GM18499 (cell line): ENCODE data around the gene MCRIP1.

Experiments
- ATAC-seq: cut with Tn5 transposase; IDR thresholded peaks from one replicate; pipeline ENCODE4 v1.9.1; 2021; ENCODE audit warnings: moderate number of reproducible peaks; ENCODE audit not compliant: insufficient read depth, unreplicated experiment

MCRIP1 gene, protein sequence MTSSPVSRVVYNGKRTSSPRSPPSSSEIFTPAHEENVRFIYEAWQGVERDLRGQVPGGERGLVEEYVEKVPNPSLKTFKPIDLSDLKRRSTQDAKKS

DNA sequence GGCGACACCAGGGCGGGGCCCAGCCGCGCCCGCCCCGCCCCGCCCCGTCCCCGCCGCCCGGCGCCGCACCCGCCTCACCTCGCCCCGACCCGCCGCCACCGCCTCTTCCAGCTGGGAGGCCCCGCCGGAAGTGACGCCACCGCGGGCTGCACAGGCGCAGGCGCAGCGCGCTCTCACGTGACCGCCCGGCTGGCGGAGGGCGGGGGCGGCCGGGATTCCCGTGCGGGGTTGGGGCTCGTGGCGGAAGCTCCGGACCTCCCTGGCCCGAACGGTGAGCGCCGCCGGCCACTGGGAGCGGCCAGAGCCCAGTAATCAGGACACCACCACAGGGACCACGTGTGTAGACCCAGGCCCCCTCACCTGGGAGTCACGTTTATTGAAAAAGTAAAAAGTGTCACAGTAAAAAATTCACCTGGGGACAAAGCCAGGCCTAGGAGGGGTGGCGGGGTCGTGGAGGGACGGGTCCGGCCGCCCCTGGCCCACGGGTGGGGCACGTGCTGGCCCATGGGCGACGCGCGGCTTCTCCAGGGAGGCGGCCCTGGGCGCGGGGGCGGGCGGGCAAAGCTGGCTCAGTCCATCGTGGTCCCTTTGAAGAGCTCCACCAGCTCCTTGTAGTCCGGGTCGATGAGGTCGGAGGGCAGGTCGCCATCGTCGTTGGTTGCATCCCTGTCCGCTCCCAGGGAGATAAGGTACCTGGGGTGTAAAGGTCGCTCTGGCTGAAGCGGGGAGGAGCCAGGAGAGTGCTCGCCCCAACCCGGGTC lies at the start of gene MCRIP1:
Gene MCRIP1 (minus strand): TSS at position 132 of the 761 bp plus-strand sequence. CDS start 8,785 bp downstream, outside the sequence.
- no peak for ATAC-seq

DNA sequence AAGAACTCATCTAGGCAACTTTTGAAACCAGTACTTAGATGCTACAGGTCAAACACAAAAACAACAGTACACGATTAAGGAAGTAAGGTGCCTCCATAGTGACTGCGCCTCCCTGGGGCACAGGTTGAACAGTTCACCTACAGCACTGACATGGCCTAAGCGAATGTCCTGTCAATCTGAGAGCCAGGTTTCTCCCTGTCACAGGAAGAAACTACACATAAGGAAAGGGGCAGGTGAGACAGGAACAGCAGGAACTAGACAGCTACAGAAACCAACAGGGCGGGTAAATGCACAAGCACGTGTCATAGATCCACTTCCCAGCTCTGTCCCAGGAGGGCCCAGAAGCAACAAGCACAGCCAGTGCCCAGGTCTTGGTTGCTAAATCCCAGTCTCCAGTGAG lies 46.0 kb upstream of the MCRIP1 start:
- ATAC-seq: no peak

DNA sequence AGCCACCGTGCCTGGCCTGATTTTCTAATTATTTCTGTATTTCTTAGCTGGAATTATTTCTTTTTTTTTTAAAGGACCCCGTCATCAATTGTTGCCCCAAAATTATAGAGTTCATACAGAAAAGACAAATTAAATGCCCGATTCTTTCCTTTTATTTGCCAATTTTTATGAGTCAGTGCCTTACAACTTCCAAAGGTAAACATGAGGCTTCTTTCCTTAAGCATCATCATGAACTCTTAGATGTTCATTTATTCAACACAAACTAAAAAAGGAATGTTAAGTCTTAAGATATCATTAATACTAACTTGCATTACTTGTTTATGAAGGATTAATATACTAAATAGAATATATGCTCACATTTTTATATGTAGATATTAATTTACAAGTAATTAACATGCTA lies 45.2 kb upstream of the MCRIP1 start:
- no peak for ATAC-seq

DNA sequence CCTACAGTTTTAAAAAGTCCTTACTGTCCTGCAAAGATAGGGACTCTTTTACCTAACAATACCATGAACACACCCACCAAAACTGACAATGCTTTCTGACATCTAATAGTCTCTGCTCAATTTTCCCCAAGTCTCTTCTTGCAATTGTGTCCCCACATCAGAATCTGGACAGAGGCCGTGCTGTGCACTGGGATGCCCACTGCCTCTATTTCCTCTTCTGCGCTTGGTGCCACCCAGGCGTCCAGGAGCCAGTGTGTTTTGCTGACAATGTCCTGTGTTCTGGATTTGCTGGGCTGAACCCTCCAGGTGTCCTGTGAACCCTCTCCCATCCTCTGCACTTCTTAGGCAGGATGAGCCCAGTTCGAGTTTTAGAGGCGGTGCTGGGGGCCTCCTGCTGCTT lies 44.5 kb upstream of the MCRIP1 start:
- no peak for ATAC-seq

DNA sequence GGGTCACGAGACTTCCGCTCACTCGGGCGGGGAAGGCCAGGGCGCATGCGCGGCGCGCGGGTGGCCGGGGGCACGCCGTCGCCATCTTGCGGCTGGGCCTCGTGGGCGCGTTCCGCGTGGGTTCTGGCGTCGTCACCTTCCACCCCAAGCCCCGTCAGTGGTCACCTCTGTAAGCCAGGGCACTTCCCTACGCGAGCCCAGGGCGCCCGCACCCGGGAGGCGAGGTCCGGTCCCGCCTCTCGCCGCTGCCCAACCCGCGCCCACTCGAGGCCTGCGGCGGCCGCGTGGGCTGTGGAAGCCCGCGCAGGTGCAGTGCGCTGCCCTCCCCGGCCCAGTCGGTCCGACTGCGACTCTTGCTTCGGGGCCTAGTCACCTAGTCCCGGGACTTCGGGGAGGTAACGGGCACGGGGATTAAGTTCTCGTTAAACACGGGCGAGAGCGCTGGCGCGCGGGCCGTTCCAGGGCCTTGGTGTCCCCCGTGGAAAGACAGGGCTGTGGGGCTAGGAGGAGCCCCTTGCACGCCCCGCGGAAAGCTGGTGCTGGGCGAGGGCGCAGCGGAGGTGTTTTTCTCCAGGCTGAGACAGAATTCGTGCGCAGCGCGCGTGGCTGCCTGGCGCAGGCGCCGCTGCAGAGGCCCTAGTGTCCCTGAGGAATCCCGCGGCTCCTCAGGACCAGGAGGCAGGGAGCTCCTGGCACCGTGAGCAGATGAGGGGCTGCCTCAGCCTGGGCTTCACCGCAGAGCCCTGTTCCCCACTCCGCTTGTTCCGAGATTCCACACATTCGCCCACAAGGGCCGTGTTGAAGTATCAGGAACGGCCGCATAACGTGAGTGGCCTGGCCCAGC lies 38.5 kb upstream of the MCRIP1 start:
- no peak for ATAC-seq

DNA sequence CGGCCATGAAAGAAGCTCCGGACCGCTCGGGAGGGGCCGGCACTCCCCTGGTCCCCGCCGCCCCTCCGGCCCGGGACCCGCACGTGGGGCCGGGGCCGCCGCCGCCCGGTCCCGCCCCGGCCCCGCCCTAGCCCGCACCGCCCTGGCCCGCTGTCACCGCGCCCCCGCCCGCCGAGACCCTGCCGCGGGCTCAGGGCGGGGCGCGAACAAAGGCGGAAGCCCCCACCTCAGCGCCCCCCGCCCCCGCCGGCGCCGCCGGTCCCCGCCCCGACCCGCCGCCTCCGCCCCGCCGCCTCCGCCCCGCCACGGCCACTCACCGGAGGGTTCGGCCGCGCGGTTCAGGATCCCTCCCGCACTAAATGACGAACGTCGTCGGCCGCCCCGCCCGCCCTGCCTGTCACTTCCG lies 37.9 kb upstream of the MCRIP1 start, which contains the start of gene ARHGDIA:
Gene ARHGDIA (minus strand): TSS at position 357 of the 406 bp plus-strand sequence. CDS start 1,407 bp downstream, outside the sequence.
- ATAC-seq: no peak

DNA sequence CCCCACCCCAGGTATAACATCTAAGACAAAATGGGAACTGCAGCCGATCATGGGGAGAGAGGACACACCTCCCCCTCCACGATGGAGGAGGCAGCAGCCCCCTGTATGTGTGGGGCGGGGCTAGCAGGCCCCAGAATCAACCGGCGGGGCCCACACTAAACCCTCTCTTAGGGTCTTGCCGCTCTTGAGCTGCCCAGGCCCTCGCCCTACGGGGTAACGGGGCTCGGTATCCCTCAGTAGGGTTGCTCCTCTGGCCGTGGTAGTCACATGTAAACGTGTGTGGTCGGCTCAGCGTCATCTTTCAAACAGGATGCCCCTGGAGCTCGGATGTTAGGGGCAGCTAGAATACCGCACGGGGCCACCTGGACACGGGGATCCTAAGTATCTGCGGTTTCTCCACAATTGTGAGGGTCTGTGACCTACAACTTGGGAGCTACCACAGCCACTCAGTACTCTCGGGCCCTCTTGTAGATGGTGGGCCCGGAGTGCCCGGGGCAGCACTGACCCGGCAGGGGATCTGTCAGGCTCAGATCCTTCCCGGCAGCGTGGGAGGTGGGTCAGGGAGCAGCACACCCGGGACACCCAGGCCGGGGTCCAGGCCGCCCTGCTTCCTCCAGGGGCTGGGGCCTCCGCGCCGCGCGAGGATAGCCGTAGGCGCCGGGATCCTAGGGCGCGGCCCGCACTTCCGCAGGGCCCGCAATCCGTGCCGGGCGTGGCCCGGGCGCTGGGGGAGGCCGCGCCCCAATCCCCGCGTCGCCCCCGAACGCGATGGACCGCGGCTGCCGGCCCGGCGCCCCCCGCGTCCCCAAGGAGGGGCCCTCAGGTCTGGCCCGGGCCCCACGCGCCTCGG lies 37.3 kb upstream of the MCRIP1 start:
- no peak for ATAC-seq

DNA sequence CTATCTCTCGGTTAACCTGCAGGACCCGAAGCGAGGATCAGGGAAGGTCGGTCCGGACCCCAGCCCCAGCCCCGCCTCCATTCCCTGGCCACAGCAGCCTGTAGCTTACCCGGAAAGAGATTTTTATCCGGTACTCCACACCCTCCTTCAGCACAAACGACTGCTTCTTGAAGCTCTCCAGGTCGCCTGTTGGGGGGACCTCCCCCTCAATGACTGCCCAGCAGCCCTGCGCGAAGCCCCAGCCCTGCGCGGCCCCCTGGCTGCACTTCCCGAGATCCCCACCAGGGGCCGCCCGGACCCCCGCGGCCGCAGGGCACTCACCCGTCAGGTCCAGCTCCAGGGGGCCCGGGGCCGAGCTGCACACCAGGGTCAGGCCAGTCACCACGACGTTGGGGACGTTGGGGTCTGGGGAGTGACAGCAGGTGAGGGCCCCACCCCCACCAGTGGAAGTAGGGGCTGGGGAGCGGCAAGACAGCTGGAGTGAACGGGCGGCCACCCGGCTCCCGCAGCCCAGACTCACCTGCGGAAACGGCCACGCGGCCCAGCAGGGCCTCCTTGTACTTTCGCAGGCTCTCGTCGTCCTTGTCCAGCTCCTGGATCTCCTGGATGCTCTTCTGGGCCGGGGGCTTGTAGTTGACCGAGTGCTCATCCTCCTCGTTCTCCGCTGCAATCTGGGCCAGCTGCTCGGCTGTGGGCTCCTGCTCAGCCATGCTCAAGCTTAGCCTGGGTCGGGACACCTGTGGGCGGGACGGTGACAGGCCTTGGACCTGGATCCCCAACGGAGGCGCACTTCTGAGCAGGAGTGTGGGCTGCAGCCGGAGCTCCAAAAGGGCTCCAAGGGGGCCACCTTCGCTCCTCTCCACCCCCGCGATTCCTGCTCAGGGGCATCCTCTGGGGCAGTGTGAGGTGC lies 36.4 kb upstream of the MCRIP1 start:
- ATAC-seq: no peak

DNA sequence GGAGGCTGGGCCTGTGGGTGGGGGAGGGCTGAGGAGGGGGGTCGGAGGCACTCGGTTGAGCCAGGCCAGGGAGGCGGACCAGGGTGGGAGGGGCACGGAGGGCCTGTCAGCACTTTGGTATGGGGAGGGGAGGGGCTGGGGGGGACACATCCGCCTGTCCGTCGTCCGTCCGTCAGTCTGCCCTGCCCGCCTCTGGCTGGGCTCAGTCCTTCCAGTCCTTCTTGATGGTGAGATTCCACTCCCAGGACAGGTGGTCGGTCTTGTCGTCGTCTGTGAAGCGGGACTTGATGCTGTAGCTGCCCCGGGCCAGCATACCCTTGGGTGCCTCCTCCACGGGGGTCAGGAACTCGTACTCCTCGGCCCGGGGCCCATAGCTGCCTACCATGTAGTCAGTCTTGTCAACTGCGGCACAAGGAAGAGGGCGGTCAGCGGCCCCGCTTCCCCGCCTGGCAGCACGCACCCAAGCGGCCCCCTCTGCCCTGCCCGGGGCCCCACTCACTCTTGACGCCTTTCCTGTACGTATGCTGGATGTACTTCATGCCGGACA lies 35.7 kb upstream of the MCRIP1 start:
- ATAC-seq: no peak

DNA sequence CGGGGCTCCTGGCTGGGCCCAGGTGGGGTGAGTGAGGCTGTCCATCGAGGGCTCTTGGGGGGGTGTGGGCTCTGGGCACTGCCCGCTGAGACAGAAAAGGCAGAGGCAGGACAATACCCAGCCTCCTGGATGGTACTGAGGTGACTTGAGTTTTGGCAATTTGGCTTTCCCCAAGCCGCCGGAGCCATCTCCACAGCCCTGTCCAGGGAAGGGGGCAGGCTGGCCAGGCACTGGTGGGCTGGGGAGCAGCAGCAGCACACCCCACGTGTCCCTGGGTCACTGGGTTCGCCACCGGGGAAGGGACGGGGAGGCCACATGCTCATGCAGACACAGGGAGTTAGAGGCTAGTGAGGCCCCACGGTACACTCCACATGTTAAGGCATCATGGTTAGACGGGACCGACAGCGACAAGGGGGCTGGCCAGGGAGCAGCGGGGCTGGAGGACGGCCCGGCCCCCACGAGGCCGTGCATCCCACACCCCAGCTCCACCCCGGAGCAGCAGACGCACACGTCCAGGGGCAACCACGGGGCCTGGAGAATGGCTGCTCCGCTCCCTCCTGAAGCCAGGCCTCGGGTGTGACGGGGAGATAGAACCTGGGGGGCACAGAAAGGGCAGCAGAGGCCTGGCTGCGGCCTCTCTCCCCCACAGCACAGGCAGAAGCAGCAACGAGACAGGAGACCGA lies 35.0 kb upstream of the MCRIP1 start:
- ATAC-seq: no peak

DNA sequence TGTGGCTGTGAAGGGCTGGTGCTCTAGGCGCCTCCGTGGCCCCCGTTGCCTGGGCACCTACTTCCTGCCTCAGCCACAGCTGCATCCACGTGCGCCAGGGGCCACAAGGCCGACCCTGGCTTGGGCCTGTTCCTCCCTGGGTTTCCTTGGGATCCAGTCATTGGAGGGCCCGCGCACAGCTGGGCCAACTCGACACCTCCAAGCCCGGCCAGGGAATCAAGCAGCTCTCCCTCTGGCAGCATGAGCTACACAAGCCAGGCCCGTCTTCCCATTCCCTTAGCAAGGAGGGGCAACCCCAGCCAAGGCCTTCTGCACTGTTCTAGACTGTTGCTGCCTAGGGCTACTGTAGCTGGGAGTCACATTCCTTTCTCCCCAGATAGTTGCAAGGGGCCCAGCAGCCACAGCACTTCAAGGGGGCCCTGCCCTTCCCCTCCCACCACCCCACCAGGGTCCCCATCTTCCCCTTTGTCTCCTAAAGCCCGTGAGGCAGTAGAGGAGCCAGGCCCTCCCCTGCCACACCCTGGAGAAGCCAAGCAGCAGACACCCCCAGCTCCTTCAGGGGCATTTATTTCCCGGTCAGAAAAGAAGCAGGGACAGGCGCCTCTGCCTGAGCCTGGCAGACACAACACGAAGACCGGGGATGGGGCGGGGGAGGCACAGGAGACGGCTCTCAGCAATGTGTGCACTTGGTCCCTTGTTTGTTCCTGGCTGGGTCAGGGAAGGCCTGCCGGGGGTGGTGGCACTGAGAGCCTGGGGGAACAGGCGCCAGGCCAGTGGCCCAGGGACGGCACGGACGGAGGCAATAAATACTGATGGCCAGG lies 34.3 kb upstream of the MCRIP1 start:
- ATAC-seq: no peak

DNA sequence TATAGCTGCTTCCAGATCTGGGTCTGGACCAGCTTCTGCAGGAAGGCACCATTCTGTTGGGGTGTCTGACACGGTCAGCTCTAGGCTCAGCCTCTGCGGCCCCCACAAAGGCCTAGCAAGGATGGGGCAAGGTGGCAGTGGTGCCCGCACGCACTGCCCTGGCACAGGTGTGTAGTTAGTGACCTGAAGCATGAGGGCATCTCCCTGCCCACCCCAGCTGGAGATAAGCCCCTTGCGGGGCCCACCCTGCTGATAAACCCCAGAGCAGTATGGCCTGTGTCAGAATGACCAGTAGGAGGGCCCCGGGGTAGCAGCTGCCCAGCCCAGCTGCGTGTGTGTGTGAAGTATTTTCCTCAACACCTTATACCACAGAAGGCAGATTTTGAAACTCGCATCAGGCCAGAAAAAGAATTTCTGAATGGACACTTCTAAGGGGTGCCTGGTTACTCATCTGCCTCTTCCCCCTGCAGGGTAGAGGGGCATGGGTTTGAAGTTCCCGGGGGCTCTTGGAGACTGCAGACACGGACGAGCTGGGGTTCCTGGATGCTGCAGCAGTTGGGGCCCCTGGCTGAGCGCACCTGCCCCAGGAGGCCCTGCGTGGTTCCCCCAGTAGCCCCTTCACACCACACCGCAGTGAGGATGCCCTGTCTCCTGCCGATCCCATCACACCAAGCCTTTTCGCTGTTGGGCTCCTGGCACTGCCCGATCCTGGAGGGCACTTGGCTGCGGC lies 33.5 kb upstream of the MCRIP1 start:
- no peak for ATAC-seq

DNA sequence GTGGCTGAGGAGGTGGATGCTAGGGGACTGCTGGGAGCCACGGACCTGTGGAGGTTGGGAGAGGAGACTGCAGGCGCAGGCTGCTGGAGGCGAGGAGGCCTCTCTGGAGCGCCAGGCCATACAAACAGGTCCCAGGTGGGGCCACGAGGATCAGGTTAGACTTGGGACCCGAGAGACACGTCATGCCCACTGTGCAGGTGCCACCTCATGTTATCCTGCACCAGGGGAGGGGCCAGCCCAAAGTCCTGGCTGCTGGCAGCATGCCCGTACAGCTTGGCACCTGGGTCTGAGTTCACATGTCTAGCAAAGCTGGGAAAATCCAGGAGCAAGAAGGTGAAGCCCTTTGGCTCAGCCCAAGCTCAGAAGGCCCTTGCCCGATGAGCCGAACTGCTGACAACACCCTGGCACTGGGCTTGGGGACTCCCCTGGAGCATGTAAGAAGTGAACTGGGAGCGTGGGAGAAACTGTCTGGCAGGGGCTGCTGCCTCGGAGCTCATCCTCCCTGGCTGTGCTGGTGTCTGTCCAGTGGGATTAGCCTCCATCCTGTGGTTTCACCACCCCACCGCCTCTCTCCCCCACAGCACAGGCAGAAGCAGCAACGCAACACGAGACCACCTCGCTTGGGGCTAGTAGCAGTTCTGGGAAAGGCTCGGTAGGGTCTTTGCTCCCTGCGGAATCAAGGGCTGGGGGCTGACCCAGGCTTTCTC lies 32.8 kb upstream of the MCRIP1 start:
- no peak for ATAC-seq

DNA sequence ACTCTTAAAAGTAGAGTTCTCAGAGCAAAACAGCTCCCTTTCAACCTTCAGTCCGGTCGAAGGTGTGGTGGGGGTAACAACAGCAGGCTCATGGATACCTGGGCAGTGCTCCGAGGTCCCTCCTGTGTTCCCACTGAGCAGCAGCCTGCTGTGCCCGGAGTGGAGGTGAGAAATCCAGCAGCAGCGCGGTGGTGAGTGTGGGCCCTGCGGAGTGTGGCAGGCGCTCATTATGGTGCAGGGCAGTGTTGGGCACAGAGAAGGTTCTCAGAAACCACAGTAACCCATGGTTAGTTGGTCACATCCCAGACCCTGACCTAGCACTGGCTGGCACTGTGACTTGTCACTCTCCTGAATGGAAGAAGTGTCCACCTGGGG lies 32.3 kb upstream of the MCRIP1 start:
- ATAC-seq: no peak

DNA sequence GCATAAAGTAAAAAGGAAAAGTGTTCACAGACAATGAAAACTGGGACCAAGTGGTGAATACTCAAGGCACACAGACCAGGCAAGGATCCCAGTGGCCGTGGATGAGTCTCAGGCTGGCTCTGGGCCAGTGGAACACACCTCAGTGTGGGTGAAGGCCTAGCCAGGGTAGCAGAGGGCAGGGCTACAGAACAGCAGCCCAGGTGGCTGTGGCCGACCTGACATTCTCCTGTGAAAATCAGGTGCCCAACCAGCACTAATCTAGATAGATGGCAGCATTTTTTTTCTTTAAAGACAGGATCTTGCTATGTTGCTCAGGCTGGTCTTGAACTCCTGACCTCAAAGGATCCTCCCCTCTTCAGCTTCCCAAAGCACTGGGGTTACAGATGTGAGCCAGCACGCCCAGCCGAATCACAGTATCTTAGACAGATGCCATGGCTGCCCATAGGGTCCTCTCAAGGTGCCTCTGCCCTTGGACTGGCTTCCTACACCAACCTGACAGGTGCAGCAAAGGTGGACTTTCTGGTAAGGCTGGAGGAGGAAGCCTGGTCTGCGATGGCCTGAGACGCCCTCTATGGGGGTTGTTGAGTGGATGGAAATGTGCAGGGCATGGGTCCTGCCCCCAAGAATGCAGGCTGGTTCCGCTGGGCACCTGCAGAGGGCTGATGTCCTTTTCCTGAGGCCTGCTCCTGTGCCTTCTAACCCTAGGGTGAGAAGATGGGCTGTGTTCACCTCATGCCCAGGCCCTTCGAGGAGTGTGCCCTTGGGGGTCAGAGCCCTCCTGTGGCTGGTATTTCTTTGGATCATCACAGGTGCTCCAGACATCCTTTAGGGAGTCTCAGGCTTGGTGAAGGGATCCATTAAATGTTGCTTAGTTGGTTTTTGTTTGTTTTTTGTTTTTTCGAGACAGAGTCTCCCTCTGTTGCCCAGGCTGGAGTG lies 31.0 kb upstream of the MCRIP1 start:
- ATAC-seq: no peak
